H1 (cell line): Measurements from ENCODE around the gene FIG4. TPM values are rescaled to one million over a fixed set of nuclear protein-coding genes. Genes with fewer than 3 reads are reported as not detected.

Source experiments
- CTCF ChIA-PET: fragments of 300-600 bp; sonication (Branson Sonifier 250); formaldehyde crosslinking; loops from one replicate; lab custom pipeline; 2021; ENCODE audit not compliant: partially characterized antibody; lab: Charles Lee
- POLR2A ChIA-PET: fragments of 300-600 bp; sonication (Branson Sonifier 250); formaldehyde crosslinking; loops from one replicate; lab custom pipeline; 2021; ENCODE audit warnings: inconsistent platforms; ENCODE audit not compliant: partially characterized antibody; lab: Charles Lee
- DNase-seq, 2 experiments: peaks; one replicate each; pipeline versions ENCODE4 v3.0.0 to v3.0.0-alpha.2; 2010 to 2022; ENCODE audit warnings: low spot score in 2 of 2, low read depth in 1 of 2, mixed read lengths in 1 of 2
- FAIRE-seq: peaks from 2 replicates; lab custom pipeline; 2011; peaks lifted over from hg19 to GRCh38; lab: Jason Lieb, UNC
- H2AFZ ChIP-seq: 2 replicates; pipeline ENCODE4 v1.8.1; 2012; ENCODE audit warnings: low read length, inconsistent platforms
- H2AK5ac ChIP-seq: 2 replicates; pipeline ENCODE4 v1.6.1; 2013; ENCODE audit warnings: low read depth, low read length
- H2BK120ac ChIP-seq: replicated peaks from 2 replicates; pipeline ENCODE3; 2013; ENCODE audit warnings: low read depth, low read length, inconsistent platforms
- H2BK12ac ChIP-seq: 2 replicates; pipeline ENCODE4 v1.6.1; 2013; ENCODE audit warnings: low read depth, low read length
- H2BK15ac ChIP-seq: 2 replicates; pipeline ENCODE4 v1.6.1; 2013; ENCODE audit warnings: low read length
- H2BK20ac ChIP-seq: 2 replicates; pipeline ENCODE4 v1.6.1; 2013; ENCODE audit warnings: low read length
- H2BK5ac ChIP-seq: 2 replicates; pipeline ENCODE4 v1.6.1; 2013; ENCODE audit warnings: low read depth, low read length
- H3K14ac ChIP-seq: 2 replicates; pipeline ENCODE4 v1.6.1; 2013; ENCODE audit warnings: inconsistent platforms; ENCODE audit not compliant: insufficient read length
- H3K18ac ChIP-seq: 2 replicates; pipeline ENCODE4 v1.6.1; 2013; ENCODE audit warnings: low read length; ENCODE audit errors: extremely low read depth
- H3K23ac ChIP-seq: 2 replicates; pipeline ENCODE4 v1.6.1; 2013; ENCODE audit warnings: inconsistent platforms; ENCODE audit not compliant: insufficient read length
- H3K23me2 ChIP-seq: 2 replicates; pipeline ENCODE4 v1.6.1; 2013; ENCODE audit warnings: low read depth, low read length
- H3K27ac ChIP-seq: 2 replicates; pipeline ENCODE4 v1.6.1; 2011; ENCODE audit warnings: low read depth, low read length, inconsistent platforms
- H3K27me3 ChIP-seq, 4 experiments: replicated peaks in 1 of 4; 1 replicate in 1 of 4; 2 replicates in 3 of 4; pipeline versions ENCODE4 v1.6.1 to v1.8.1; 2011 to 2013; ENCODE audit warnings: low read length in 3 of 4, mild to moderate bottlenecking in 3 of 4, inconsistent platforms in 2 of 4, mixed read lengths in 2 of 4, moderate library complexity in 1 of 4; ENCODE audit not compliant: control insufficient read depth in 3 of 4, insufficient read depth in 3 of 4; ENCODE audit errors: extremely low read depth in 1 of 4
- H3K36me3 ChIP-seq, 4 experiments: 2 replicates each; pipeline versions ENCODE4 v1.6.1 to v1.8.1; 2011 to 2013; ENCODE audit warnings: mild to moderate bottlenecking in 4 of 4, low read length in 3 of 4, moderate library complexity in 2 of 4, control low read depth in 1 of 4, inconsistent platforms in 1 of 4; ENCODE audit not compliant: insufficient read depth in 4 of 4, control insufficient read depth in 2 of 4
- H3K4ac ChIP-seq: replicated peaks from 2 replicates; pipeline ENCODE3; 2013; ENCODE audit warnings: low read length, low read depth, mixed read lengths, inconsistent platforms; ENCODE audit not compliant: insufficient read length
- H3K4me1 ChIP-seq, 4 experiments: replicated peaks in 1 of 4; 1 replicate in 1 of 4; 2 replicates in 3 of 4; pipeline versions ENCODE4 v1.6.1 to v1.8.1; 2011 to 2013; ENCODE audit warnings: low read length in 3 of 4, inconsistent platforms in 2 of 4, mixed read lengths in 1 of 4; ENCODE audit not compliant: insufficient read depth in 4 of 4, control insufficient read depth in 3 of 4
- H3K4me2 ChIP-seq, 2 experiments: 2 replicates each; pipeline versions ENCODE4 v1.6.1 to v1.8.1; 2011 to 2013; ENCODE audit warnings: low read depth in 2 of 2, low read length in 2 of 2, control low read depth in 1 of 2, inconsistent platforms in 1 of 2, mild to moderate bottlenecking in 1 of 2; ENCODE audit not compliant: insufficient read depth in 1 of 2
- H3K4me3 ChIP-seq, 4 experiments: fragments of 200-600, 300-600 bp in 1 of 4; sonication (generic), shearing (Covaris generic), sonication (Bioruptor Twin) in 1 of 4; 2 replicates each; pipeline versions ENCODE4 v1.5.1 to v1.8.1; 2011 to 2016; ENCODE audit warnings: low read length in 4 of 4, low read depth in 3 of 4, control low read depth in 2 of 4, inconsistent platforms in 2 of 4, mild to moderate bottlenecking in 2 of 4, mixed read lengths in 1 of 4, moderate library complexity in 1 of 4; ENCODE audit not compliant: insufficient read depth in 2 of 4; ENCODE audit errors: extremely low read depth in 1 of 4
- H3K56ac ChIP-seq: replicated peaks from 2 replicates; pipeline ENCODE3; 2013; ENCODE audit warnings: low read depth, mild to moderate bottlenecking, mixed read lengths, low read length, inconsistent platforms; ENCODE audit not compliant: insufficient read length
- H3K79me1 ChIP-seq: 2 replicates; pipeline ENCODE4 v1.6.1; 2013; ENCODE audit warnings: low read depth, low read length, control low read depth
- H3K79me2 ChIP-seq, 2 experiments: 2 replicates each; pipeline versions ENCODE4 v1.6.1 to v1.8.1; 2012 to 2013; ENCODE audit warnings: low read length in 2 of 2, mild to moderate bottlenecking in 2 of 2, inconsistent platforms in 1 of 2; ENCODE audit not compliant: insufficient read depth in 2 of 2, control insufficient read depth in 1 of 2
- H3K9ac ChIP-seq, 4 experiments: replicated peaks in 1 of 4; 1 replicate in 1 of 4; 2 replicates in 3 of 4; pipeline versions ENCODE4 v1.6.1 to v1.8.1; 2011 to 2013; ENCODE audit warnings: low read depth in 3 of 4, low read length in 3 of 4, control low read depth in 2 of 4, mild to moderate bottlenecking in 2 of 4, moderate library complexity in 2 of 4, inconsistent platforms in 1 of 4; ENCODE audit errors: extremely low read depth in 1 of 4
- H3K9me3 ChIP-seq, 2 experiments: 2 replicates each; pipeline versions ENCODE4 v1.6.1 to v1.8.1; 2012 to 2013; ENCODE audit warnings: mild to moderate bottlenecking in 2 of 2, moderate library complexity in 2 of 2, control low read depth in 1 of 2, inconsistent platforms in 1 of 2, low read depth in 1 of 2, low read length in 1 of 2, mixed read lengths in 1 of 2; ENCODE audit not compliant: insufficient read depth in 2 of 2
- H4K20me1 ChIP-seq, 2 experiments: replicated peaks in 1 of 2; 2 replicates each; pipeline versions ENCODE3 to v1.8.1; 2011 to 2013; ENCODE audit warnings: inconsistent platforms in 2 of 2, low read length in 2 of 2, mild to moderate bottlenecking in 1 of 2; ENCODE audit not compliant: insufficient read depth in 2 of 2, control insufficient read depth in 1 of 2
- H4K5ac ChIP-seq: 2 replicates; pipeline ENCODE4 v1.6.1; 2013; ENCODE audit warnings: low read length, low read depth, mixed read lengths, inconsistent platforms; ENCODE audit not compliant: insufficient read length
- H4K8ac ChIP-seq: 2 replicates; pipeline ENCODE4 v1.8.0; 2013; ENCODE audit warnings: mild to moderate bottlenecking, moderate library complexity, low read length, inconsistent platforms; ENCODE audit not compliant: insufficient read depth; ENCODE audit errors: extremely low read depth
- H4K91ac ChIP-seq: replicated peaks from 2 replicates; pipeline ENCODE3; 2013; ENCODE audit warnings: low read length, mixed read lengths, inconsistent platforms; ENCODE audit not compliant: insufficient read length
- BACH1 ChIP-seq: IDR thresholded peaks from 2 replicates; pipeline ENCODE4 v1.6.1; 2012; ENCODE audit warnings: low read length, improper control_type of control experiment
- KDM4A ChIP-seq: IDR thresholded peaks from one replicate; pipeline ENCODE4 v1.7.1; 2012; ENCODE audit warnings: low read depth, mild to moderate bottlenecking, moderate library complexity, low read length, inconsistent platforms; ENCODE audit not compliant: severe bottlenecking
- WGBS, 2 experiments: shearing (Covaris generic) in 1 of 2; methylation state at CpG; one replicate each; pipeline versions ENCODE4 v1.1.6 to v1.1.7; 2013 to 2015; ENCODE audit warnings: low lambda C conversion rate in 2 of 2, mixed read lengths in 2 of 2, inconsistent platforms in 1 of 2, low coverage in 1 of 2, missing lambda C conversion rate in 1 of 2; ENCODE audit not compliant: insufficient replicate concordance in 2 of 2, insufficient coverage in 1 of 2, insufficient read length in 1 of 2; ENCODE audit errors: extremely low coverage in 1 of 2, missing lambda C conversion rate in 1 of 2; 5-methylcytosine and 5-hydroxymethylcytosine counted together
- polyA plus RNA-seq, 7 experiments: library from polyadenylated mRNA; depleted of rRNA in 3 of 7; stranded (reverse) in 5 of 7; unstranded in 2 of 7; fragments of >200 nt in 5 of 7; fragments of 200-250 nt in 2 of 7; gene quantifications; 1 replicate in 5 of 7; 2 replicates in 1 of 7; 4 replicates in 1 of 7; pipeline versions ENCODE4 v1.2.1 to v1.2.3, GENCODE V29; 2011 to 2013; ENCODE audit warnings: missing spikeins in 2 of 7, mixed read lengths in 2 of 7
- total RNA-seq: library from RNA; stranded (reverse); fragmentation: NEBNext Ultra II Directional; extraction: Animal tissue kit (Norgen Biotek cat#: 25700); gene quantifications from 2 replicates; pipeline ENCODE4 v1.2.1, GENCODE V29; 2021

Gene FIG4
- total and polyA plus RNA-seq, 2 of the 8 experiments (the other 6 are each of a cell fraction or from before 2014, with no cell fraction given), result 11.8 to 21.9 TPM

GRCh38 chr6:109793792-109794191 is 102.7 kb downstream of the FIG4 start:
- H3K23me2 ChIP-seq, result no peaks in the 10 kb centered on the region
- no peak overlapping the region for H2BK5ac ChIP-seq
- H3K79me1 ChIP-seq, result no peaks in the 10 kb centered on the region
- H3K23ac ChIP-seq, result no peak overlapping the region
- no peak overlapping the region for H3K4me3 ChIP-seq
- POLR2A ChIA-PET, result no interaction called here
- no peak overlapping the region for H3K9ac ChIP-seq
- H3K27ac ChIP-seq, result no peak overlapping the region
- no peaks in the 10 kb centered on the region for H3K9me3 ChIP-seq
- FAIRE-seq, result no peak
- peaks cover 0 to 1% of the 10 kb centered on the region in 2 experiments for H4K20me1 ChIP-seq
- no peak overlapping the region for H2BK120ac ChIP-seq
- no peak overlapping the region for H2BK20ac ChIP-seq
- H3K4me1 ChIP-seq, result peaks cover 0 to 7% (median 3%) of the 10 kb centered on the region in 4 experiments; a peak in 4 of 7 replicates
- H3K36me3 ChIP-seq, result no peaks in the 10 kb centered on the region; a peak in 1 of 8 replicates
- H2BK12ac ChIP-seq, result no peak overlapping the region
- WGBS, 2 experiments, result 93% methylated on average over 1 of the region's 1 CpG; no CpG with 5 or more reads in 1 of the 2 experiments
- H3K27me3 ChIP-seq, result no peaks in the 10 kb centered on the region
- CTCF ChIA-PET, result interaction anchor here (1.0 to 1.9 kb wide), 3 partner anchors 10 to 246 kb away, joined by 3 to 9 read pairs (median 8); no protein-coding TSS in a partner anchor
- no peak overlapping the region for H2AFZ ChIP-seq
- no peak overlapping the region for H2BK15ac ChIP-seq
- no peak overlapping the region for H3K18ac ChIP-seq
- no peak overlapping the region for H4K8ac ChIP-seq
- no peak overlapping the region for H3K56ac ChIP-seq
- no peak overlapping the region for H3K4me2 ChIP-seq
- H3K79me2 ChIP-seq, result no peaks in the 10 kb centered on the region
- H4K91ac ChIP-seq, result no peak overlapping the region
- H3K4ac ChIP-seq, result no peak overlapping the region
- H3K14ac ChIP-seq, result no peak overlapping the region
- no peak overlapping the region for H2AK5ac ChIP-seq
- H4K5ac ChIP-seq, result no peak overlapping the region
- no peak for DNase-seq
- TF ChIP-seq BACH1 (no peak), KDM4A (no peak)
